Ectodermal cell (in vitro differentiated cells): ENCODE data around the gene COG6.

Experiments used
- H3K27ac ChIP-seq: 2 replicates; pipeline ENCODE4 v1.7.0; 2013; ENCODE audit warnings: mild to moderate bottlenecking, low read depth, low read length; ENCODE audit not compliant: insufficient read depth, poor library complexity, severe bottlenecking
- H3K27me3 ChIP-seq: 2 replicates; pipeline ENCODE4 v1.7.0; 2013; ENCODE audit warnings: mild to moderate bottlenecking, low read length; ENCODE audit not compliant: insufficient read depth, control insufficient read depth, poor library complexity, severe bottlenecking
- H3K36me3 ChIP-seq: one replicate; pipeline ENCODE4 v1.7.0; 2013; ENCODE audit warnings: low read length; ENCODE audit not compliant: control insufficient read depth, insufficient read depth
- H3K4me1 ChIP-seq: one replicate; pipeline ENCODE4 v1.7.0; 2013; ENCODE audit warnings: low read length; ENCODE audit not compliant: control insufficient read depth, insufficient read depth
- H3K4me3 ChIP-seq: 2 replicates; pipeline ENCODE4 v1.7.0; 2013; ENCODE audit warnings: low read depth, low read length, control low read depth; ENCODE audit not compliant: insufficient read depth
- H3K9me3 ChIP-seq: 2 replicates; pipeline ENCODE4 v1.7.0; 2013; ENCODE audit warnings: mild to moderate bottlenecking, low read length, moderate library complexity; ENCODE audit not compliant: control insufficient read depth
- WGBS, 2 experiments: methylation state at CpG; one replicate each; pipeline ENCODE4 v1.1.7; 2013; ENCODE audit warnings: missing lambda C conversion rate in 2 of 2; 5-methylcytosine and 5-hydroxymethylcytosine counted together

Gene COG6

DNA sequence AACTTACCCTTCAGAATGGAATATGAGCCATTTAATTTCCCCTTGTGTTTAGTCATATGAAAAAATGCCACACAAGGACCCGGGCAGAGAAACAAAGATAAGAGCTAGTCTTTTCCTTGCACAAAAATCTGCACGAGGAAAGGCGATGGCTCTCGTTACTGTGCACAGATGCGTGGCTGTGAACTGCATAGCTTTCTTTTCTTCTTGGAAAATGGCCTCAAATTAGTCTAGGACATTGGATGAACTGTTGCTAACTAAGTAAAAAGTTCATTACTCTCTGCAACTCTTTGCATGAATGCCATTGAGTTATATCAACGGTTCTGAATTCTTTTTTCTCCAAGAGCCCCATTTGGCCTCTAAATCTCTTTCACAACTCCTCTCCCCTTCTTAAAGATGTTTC lies 125.2 kb downstream of the COG6 start:
- H3K4me1 ChIP-seq = peaks cover 4% of the 10 kb centered on the region
- no peaks in the 10 kb centered on the region for H3K36me3 ChIP-seq
- no peak overlapping the region for H3K27ac ChIP-seq
- H3K9me3 ChIP-seq = no peaks in the 10 kb centered on the region
- WGBS, 2 experiments = 91 to 96% methylated on average over 6 of the region's 6 CpGs
- H3K27me3 ChIP-seq = no peaks in the 10 kb centered on the region
- H3K4me3 ChIP-seq = no peak overlapping the region

DNA sequence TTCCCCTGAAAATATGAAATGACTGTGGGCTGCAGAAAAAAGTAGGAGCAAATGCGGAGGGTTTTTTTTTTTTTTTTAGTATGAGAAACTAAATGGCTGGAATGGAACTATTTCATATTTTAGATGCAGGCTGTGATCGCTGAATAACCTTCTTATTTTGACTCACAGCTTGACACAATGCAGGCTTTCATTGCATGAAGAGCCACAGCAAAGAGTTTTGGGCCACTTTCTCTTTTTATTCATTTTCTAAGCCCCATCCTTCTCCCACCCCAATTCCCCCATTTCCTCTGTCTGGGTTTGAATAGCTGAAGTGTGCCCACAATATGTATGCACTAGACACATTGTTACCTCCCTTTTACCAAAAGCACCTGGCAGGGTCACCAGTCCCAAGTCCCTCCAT lies 125.9 kb downstream of the COG6 start:
- no peaks in the 10 kb centered on the region for H3K27me3 ChIP-seq

DNA sequence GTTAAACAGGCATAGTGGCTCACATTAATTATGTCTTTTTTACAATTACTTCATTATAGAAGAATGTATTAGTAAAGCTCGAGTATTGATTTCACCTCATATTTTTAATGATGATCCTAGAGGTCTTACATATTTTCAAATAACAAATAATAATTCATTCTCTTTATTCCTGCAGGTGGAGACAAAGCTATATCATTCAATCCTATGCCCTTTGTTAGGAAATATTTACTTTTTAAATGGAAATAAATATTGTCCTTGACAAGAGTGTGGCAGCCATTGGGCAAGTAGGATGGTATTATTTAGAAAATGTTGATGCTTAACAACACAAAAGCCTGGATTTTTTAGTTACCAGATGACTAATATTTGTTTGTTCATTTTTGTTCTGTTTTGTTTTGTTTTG lies 127.6 kb downstream of the COG6 start:
- WGBS, 2 experiments = no CpG with 5 or more reads among the region's 1 CpG
- H3K36me3 ChIP-seq = no peaks in the 10 kb centered on the region
- no peak overlapping the region for H3K27ac ChIP-seq
- no peaks in the 10 kb centered on the region for H3K9me3 ChIP-seq
- no peaks in the 10 kb centered on the region for H3K27me3 ChIP-seq
- no peak overlapping the region for H3K4me3 ChIP-seq
- peaks cover 10% of the 10 kb centered on the region for H3K4me1 ChIP-seq

More for the DNA sequence above, 125.9 kb downstream of the COG6 start:
- no peaks in the 10 kb centered on the region for H3K36me3 ChIP-seq
- no peak overlapping the region for H3K4me3 ChIP-seq
- no peaks in the 10 kb centered on the region for H3K9me3 ChIP-seq
- H3K4me1 ChIP-seq = peaks cover 10% of the 10 kb centered on the region
- 92% methylated on average over 2 of the region's 2 CpGs for WGBS, 2 experiments
- H3K27ac ChIP-seq = no peak overlapping the region

DNA sequence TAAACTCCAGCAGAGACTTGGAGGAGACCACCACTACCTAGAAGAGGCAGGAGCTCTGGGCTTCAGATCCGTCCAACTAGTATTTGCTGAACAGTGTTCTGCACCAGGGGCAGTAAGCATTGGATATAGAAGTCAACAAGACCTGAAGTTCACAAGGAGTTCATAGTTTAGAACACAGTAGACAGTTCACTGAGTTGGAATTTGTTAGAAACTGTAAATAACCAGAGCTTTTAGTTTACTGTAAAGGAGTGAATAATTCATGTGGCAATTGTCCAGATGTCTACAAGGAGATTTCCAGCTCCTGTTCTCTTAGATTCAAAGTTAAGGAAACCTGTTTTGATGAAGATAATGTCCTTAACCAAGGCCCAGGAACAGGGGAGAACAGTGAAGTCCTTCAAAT lies 128.9 kb downstream of the COG6 start:
- peaks cover 10% of the 10 kb centered on the region for H3K4me1 ChIP-seq
- no peaks in the 10 kb centered on the region for H3K36me3 ChIP-seq
- H3K27ac ChIP-seq = no peak overlapping the region
- H3K4me3 ChIP-seq = no peak overlapping the region
- WGBS, 2 experiments = 96 to 97% methylated on average over 1 of the region's 1 CpG
- no peaks in the 10 kb centered on the region for H3K9me3 ChIP-seq
- H3K27me3 ChIP-seq = no peaks in the 10 kb centered on the region

DNA sequence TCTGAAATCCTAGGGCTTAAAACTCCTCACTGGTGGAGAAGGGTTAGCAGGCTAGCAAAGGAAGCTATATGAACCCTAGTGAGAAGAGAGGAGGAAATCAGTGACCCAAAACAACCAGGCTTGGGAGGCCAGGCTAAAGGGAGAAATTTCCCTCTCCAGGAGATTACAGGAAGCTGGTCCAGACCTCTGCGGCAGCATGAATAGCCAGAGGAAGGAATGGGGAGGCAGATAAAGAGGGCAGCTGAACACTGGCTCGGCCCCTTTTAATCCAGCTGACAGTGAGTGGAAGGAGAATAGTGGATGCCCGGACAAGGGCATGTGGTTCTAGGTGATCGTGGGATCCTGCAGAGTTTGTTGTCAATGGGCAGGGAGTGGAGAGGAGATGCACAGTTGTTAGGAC lies 130.6 kb downstream of the COG6 start:
- peaks cover 10% of the 10 kb centered on the region for H3K4me1 ChIP-seq
- H3K27me3 ChIP-seq = no peaks in the 10 kb centered on the region
- H3K9me3 ChIP-seq = no peaks in the 10 kb centered on the region
- WGBS, 2 experiments = 60 to 70% methylated on average over 4 of the region's 4 CpGs
- H3K36me3 ChIP-seq = no peaks in the 10 kb centered on the region
- no peak overlapping the region for H3K27ac ChIP-seq
- H3K4me3 ChIP-seq = no peak overlapping the region

DNA sequence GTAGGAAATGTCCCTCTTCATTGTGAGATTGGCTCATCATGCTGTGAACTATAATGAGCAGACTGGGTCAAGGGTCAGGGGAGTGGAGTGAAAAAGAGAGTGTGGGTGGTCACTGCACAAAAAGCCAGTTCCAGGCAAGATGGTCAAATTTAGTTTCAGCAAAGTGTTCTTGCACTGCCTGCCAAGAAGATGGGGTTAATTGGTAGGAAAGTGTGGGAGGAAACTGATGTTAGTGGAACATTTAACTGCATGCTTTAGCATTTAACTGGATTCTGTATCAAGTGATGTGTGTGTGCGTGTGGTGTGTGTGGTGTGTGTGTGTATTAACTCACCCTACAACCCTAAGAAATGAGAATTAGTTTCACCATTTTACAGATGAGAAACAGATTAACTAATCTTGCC lies 131.6 kb downstream of the COG6 start:
- Histone ChIP-seq H3K27ac (no peak overlapping the region), H3K4me1 (peaks cover 10% of the 10 kb centered on the region)

GRCh38 chr13:39788102-39788501 lies 132.6 kb downstream of the COG6 start:
- Histone ChIP-seq H3K4me3 (no peak overlapping the region), H3K9me3 (no peaks in the 10 kb centered on the region), H3K4me1 (peaks cover 10% of the 10 kb centered on the region), H3K27ac (no peak overlapping the region), H3K27me3 (no peaks in the 10 kb centered on the region), H3K36me3 (no peaks in the 10 kb centered on the region)
- WGBS, 2 experiments = 88 to 89% methylated on average over 5 of the region's 5 CpGs

More for the DNA sequence above, 131.6 kb downstream of the COG6 start:
- 100% methylated on average over 1 of the region's 1 CpG; no CpG with 5 or more reads in 1 of the 2 experiments for WGBS, 2 experiments
- H3K36me3 ChIP-seq = no peaks in the 10 kb centered on the region
- H3K4me3 ChIP-seq = no peak overlapping the region
- no peaks in the 10 kb centered on the region for H3K9me3 ChIP-seq
- H3K27me3 ChIP-seq = no peaks in the 10 kb centered on the region

DNA sequence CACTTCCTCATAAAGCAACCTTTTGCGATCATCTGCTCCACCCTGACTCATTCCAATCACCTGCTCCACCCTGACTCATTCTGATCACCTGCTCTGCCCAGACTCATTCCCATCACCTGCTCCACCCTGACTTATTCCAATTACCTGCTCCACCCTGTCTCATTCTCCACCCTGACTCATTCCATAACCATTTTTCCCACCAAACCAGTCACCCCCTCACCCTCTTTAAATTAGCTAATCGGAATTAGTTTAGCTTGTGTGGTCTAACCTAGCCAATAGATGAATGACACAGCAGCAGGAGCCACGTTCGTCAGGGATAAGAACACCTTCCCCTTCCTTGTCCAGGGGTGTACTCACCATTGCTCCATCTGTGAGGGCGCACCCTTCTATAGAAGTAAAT lies 134.0 kb downstream of the COG6 start:
- H3K9me3 ChIP-seq = no peaks in the 10 kb centered on the region
- H3K4me3 ChIP-seq = no peak overlapping the region
- H3K27me3 ChIP-seq = no peaks in the 10 kb centered on the region
- 91 to 94% methylated on average over 4 of the region's 5 CpGs for WGBS, 2 experiments
- H3K36me3 ChIP-seq = no peaks in the 10 kb centered on the region
- peaks cover 10% of the 10 kb centered on the region for H3K4me1 ChIP-seq
- no peak overlapping the region for H3K27ac ChIP-seq
